ENCODE results near the gene DOCK7.

The DOCK7 gene

GRCh38 chr1:62436466-62437272, 251.5 kb downstream of the DOCK7 start, which contains the start of gene USP1:
Gene USP1, plus strand, starts transcription at chr1:62437049. Its CDS starts 2,819 bp downstream, at chr1:62439868.
- DNase-seq: peak; percentile 98

DNA sequence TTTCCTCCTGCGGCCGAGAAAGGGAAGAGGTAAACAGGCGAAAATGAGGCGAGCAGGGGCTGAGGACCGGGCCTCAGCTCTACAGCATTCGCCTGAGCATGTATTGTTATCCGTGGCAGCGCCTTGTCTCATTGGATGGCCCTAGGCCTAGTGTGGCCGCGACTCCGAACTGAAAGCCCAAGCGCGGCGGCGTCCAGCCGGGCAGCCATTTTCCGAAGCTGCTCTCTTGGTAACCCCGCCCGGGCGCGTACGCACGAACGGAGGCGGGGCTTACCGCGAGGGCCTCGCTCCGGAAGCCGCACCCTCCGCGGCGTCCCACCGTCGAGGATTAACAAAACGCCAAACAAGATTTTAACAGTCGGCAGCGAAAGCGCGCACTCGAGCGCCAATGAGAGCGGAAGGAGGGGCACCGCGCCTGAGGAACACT, 252.1 kb downstream of the DOCK7 start:
- no peak for DNase-seq

DNA sequence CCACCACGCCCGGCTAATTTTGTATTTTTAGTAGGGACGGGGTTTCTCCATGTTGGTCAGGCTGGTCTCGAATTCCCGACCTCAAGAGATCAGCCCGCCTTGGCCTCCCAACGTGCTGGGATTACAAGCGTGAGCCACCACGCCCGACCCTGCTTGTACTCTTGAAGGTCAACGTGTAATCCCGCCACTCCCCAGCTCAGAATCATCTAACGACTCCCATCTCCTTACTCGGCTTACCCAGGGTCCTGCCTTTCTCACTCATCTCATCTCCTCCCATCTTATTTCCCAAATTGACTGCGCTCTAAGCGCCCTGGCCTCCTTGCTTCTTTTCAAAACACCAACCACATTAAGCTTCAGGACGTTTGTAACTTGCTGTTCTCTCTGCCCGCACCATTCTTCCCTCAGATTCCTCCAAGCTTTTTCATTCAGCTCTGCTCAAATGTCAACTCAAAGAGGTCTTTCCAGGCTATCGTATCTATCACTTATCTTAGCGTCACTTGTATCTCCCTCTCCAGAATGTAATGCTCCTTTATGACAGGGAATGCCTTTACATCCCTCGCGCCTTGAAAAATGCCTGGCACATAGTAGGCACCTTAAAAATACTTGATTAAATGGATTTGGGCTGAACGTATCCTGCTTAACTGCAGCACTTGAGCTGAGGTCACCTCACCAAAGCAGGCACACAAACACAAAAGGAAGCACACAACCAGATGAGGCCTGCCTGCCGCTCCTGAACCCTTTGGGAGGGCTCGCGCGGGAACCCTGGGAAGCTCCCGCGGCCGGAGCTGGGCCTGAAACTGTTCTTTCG, 252.8 kb downstream of the DOCK7 start:
- DNase-seq: no peak

- DNase-seq: no peak
These were observed 253.6 kb downstream of the DOCK7 start for GRCh38 chr1:62434618-62435001.

- no peak for DNase-seq
These were observed 254.1 kb downstream of the DOCK7 start for GRCh38 chr1:62433861-62434617.

- DNase-seq: no peak
These were observed 258.6 kb downstream of the DOCK7 start for GRCh38 chr1:62429581-62429980.

- DNase-seq: no peak
These were observed 259.8 kb downstream of the DOCK7 start for GRCh38 chr1:62428351-62428750.

DNA sequence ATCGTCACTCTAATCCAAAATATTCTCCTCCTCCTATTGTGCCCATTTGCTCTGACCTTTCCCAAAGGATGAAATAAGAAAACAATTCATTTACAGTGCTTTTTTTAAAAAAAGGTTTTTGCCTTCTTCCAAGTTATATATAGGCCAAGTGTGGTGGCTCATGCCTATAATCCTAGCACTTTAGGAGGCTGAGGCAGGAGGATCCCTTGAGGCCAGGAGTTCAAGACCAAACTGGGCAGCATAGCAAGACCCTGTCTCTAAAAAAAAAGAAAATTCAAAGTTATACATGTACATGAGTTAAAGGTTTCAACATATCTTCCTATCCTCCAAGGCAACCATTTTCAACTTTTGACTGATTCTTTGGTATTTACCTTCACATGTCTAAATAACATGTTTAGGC, 261.4 kb downstream of the DOCK7 start:
- no peak for DNase-seq

DNA sequence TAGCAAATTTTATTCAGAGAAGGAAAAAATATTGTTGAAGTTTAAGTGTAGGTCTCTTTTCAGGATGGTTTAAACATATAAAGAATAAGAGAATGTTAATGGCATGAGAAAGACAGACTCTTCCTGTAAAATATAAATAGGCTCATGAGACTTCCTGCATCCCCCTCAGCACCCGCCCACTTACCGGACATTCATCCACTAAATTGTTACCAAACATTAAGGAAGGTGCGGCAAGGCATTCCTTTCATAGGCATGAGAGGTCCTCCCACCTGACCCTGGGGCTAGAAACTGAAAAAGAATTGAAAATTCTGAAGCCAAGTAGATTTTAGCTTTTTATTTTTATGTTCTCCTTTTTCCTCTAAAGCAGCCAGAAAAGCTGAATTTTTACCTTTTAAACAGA, 261.9 kb downstream of the DOCK7 start:
- DNase-seq: no peak

- DNase-seq: no peak
These were observed 263.1 kb downstream of the DOCK7 start for GRCh38 chr1:62425041-62425440.

DNA sequence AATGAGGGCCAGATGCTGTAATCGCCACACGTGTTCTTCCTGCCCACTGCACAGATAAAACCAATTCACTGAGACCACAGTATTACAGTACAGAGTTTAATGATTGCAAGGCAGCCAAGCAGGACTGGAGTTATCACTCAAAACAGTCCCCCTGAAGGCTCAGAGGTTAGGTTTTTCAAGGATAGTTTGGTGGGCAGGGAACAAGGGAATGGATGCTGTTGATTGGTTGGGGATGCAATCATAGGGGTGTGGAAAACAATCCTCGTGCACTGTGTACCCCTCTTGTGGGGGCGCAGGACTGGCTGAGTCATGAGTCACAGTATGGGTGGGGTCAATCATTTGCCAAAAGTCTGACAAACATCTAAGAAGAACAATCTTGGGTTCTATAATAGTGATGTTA, 263.8 kb downstream of the DOCK7 start:
- no peak for DNase-seq

DNA sequence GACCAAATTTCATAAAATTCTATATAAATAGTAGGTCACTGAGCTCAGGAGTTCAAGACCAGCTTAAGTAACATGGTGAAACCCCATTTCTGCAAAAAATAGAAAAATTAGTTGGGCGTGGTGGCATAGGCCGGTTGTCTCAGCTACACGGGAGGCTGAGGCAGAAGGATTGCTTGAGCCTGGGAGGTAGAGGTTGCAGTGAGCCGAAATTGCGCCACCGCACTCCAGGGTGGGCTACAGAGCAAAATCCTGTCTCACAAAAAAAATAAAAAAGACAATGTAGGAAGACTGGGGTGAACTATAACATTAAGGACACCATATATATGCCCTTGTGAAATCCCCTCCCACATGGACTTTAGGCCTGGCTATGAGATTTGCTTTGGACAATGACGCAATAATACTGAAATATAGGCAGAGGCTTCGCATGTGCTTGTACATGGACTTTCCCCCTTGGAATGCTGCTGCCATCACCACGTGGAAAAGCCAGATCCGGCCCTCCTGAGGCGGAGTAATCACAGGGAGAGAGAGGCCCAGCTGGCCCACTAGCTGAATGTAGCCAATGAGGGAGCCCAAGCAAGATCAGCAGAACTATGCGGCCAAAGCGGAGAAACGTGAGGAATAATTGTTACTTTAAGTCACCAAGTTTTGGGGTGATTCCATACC, 264.5 kb downstream of the DOCK7 start:
- no peak for DNase-seq

GRCh38 chr1:62420214-62420613, 268.0 kb downstream of the DOCK7 start:
- DNase-seq: no peak

GRCh38 chr1:62417351-62417999, 270.7 kb downstream of the DOCK7 start:
- DNase-seq: no peak

DNA sequence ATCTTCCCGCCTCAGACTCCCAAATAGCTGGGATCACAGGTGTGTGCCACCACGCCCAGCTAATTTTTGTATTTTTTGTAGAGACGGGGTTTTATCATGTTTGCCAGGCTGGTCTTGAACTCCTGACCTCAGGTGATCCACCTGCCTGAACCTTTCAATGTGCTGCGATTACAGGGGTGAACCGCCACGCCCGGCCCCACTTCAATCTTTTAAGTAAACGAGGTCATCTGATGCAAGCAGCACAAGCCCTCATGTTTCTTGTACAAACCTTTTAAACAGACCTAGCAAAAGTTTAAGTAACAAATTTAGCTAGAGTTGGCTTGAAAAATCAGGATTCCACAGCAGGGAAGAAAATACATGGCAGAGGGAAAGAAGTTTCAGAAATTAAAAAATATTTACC, 272.5 kb downstream of the DOCK7 start:
- DNase-seq: no peak

DNA sequence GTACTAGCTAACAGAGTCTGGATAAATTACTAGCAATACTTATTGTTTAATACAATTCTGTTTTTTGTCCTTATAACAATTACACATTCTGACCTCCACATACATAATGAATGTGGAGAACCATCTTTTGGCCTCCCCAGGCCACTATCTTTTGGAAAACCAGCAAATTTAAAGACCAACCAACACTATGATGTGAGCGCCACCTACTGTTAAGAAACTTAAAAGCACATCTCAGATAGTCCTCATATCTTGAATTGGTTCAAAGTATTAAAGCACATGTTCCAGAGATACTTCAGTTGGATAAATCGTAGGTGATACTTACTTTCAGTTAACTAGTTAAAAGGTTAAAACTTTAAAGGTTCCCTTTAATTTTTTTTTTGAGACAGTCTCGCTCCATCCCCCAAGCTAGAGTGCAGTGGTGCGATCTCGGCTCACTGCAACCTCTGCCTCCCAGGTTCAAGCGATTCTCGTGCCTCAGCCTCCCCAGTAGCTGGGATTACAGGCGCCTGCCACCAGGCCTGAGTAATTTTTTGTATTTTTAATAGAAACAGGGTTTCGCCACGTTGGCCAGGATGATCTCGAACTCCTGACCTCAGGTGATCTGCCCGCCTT, 280.7 kb downstream of the DOCK7 start:
- DNase-seq: no peak

DNA sequence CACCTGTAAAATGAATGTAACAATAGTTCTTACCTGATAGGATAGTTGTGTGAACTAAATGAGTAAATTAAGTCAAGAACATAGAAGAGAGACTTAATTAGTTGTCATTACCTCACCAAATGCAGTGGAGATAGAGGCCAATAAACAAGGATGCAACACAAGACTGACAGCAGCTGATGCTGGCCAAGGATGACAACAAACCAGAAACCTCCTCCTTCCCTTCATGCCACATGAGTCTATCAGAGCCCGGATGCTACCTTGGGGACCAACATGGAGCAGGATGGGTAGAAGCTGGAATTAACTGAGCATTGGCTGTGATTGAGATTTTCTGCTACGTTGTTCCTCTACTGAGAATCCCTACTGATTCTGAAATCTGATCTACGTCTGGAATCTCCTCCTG, 281.6 kb downstream of the DOCK7 start:
- DNase-seq: no peak

DNA sequence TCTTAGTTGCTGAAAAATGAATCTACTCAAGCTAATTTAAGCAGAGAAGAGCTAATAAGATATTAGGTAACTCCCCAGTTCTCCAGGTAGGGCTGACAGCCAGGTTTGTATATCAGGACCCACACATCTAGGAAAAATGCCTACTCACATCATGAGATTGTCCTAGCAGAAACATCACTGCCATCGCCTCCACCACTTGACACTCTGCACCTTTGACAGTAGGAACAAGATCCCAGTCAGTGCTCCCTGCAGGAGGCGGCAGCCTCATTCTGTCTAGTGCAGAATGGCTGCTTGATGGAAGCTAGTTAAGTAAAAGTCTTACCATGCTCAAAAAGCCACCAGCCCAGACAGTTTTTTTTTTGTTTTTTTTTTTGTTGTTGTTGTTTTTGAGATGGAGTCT, 282.9 kb downstream of the DOCK7 start:
- no peak for DNase-seq

All from SIG-M5 (cell line).